AG09319 (cell line): ENCODE data around the gene NOM1.
"Not testable (repeated sequence)": the region's sequence is repeated elsewhere in the genome, so short reads cannot be mapped to it uniquely, and the experiment has no call there.

Experiments used
- DNase-seq: peaks from one replicate; pipeline ENCODE4 v3.0.0-alpha.2; 2010; ENCODE audit warnings: low read depth; ENCODE audit errors: extremely low read depth
- TF ChIP-seq, protein P1 (sequence below): IDR thresholded peaks from 2 replicates; pipeline ENCODE4 v1.5.1; 2011; ENCODE audit warnings: low read depth, mild to moderate bottlenecking, inconsistent platforms, low read length, moderate library complexity

Gene NOM1

DNA sequence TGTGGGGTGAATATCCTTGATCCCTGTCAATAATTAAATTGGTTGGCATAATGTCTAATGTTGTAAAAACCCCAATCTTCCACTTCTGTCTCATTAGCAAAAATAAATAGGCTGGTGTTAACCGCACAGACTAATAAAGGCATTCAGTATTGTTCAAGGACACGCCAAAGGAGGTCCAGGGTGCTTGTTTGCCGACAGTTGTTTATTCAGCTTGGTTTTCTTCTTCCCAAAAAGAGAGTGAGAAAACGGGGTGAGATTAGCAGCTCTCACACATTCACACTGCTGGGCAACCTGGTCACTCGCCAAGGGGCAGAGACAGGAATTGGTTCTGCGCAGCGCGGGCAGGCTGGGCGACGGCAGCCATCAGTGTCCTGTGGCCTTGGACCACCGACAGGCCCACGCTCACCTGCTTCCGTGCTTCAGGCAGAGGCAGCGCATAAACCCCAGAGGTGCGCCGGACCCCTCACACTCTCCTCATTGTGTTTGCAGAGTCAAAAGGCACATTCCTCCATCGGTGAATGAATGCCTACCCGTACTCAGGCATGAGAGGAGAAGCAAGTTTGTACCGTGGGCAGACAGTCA lies 30.3 kb upstream of the NOM1 start:
- TF ChIP-seq, protein P1, sequence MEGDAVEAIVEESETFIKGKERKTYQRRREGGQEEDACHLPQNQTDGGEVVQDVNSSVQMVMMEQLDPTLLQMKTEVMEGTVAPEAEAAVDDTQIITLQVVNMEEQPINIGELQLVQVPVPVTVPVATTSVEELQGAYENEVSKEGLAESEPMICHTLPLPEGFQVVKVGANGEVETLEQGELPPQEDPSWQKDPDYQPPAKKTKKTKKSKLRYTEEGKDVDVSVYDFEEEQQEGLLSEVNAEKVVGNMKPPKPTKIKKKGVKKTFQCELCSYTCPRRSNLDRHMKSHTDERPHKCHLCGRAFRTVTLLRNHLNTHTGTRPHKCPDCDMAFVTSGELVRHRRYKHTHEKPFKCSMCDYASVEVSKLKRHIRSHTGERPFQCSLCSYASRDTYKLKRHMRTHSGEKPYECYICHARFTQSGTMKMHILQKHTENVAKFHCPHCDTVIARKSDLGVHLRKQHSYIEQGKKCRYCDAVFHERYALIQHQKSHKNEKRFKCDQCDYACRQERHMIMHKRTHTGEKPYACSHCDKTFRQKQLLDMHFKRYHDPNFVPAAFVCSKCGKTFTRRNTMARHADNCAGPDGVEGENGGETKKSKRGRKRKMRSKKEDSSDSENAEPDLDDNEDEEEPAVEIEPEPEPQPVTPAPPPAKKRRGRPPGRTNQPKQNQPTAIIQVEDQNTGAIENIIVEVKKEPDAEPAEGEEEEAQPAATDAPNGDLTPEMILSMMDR: no peak
- DNase-seq: no peak

DNA sequence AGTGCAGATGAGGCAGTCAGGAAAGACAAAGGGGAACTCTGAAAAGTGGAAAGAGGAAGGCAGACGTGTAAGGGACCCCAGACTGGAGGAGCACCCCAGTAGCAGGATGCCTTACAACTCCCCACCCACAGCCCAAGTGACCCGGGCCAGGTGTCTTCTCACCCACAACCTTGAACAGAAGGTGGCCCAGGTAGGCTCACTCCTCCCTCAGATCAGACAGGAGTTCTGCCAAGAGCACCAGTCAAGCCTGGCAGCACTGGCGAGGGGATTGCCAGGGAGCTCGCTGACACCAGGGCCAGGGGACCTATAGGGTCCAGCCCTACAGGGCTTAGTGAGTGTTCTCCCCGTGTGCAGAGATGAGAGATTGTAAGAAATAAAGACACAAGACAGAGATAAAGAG lies 29.4 kb upstream of the NOM1 start:
- TF ChIP-seq, protein P1: no peak
- no peak for DNase-seq

DNA sequence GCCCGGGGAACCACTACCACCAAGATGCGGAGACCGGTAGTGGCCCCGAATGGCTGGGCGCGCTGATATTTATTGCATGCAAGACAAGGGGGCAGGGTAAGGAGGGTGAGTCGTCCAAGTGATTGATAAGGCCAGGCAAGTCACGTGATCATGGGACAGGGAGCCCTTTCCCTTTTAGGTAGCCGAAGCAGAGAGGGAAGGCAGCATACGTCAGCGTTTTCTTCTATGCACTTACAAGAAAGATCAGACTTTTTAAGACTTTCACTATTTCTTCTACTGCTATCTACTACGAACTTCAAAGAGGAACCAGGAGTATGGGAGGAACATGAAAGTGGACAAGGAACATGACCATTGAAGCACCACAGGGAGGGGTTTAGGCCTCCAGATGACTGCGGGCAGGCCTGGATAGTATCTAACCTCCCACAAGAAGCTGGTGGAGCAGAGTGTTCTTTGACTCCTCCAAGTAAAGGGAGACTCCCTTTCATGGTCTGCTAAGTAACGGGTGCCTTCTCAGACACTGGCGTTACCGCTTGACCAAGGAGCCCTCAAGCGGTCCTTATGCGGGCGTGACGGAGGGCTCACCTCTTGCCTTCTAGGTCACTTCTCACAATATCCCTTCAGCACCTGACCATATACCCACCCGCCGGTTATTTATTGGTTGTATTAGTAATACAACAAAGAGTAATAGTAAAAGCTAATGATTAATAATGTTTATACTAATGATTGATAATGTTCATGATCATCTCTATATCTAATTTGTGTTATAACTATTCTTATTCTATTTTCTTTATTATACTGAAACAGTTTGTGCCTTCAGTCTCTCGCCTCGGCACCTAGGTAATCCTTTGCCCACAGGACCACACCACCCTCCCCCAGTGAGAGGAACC lies 28.8 kb upstream of the NOM1 start:
- not testable (repeated sequence) for DNase-seq

DNA sequence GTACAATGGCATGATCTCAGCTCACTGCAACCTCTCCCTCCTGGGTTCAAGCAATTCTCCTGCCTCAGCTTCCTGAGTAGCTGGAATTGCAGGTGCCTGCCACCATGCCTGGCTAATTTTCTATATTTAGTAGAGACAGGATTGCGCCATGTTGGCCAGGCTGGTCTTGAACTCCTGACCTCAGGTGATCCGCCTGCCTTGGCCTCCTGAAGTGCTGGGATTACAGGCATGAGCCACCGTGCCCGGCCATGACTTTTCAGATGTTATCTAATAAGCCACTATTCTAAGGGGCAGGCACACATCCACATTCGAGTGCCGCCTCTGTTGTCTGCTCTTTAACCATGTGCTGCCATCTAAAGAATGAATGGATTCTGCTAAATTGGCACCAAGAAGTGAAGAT lies 27.2 kb upstream of the NOM1 start:
- not testable (repeated sequence) for DNase-seq

DNA sequence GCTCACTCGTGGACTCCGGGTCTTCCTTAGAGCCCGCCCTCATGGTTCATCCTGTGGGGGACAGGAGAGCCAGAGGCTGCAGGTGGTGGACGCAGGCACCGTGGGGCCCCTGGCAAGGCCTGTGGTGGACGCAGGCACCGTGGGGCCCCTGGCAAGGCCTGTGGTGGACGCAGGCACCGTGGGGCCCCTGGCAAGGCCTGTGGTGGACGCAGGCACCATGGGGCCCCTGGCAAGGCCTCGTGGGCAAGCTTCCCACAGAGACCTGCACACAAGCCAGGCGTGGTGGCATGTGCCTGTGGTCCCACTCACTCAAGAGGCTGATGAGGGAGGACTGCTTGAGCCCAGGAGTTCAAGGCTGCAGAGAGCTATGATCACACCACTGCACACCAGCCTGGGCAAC lies 23.7 kb upstream of the NOM1 start:
- DNase-seq: not testable (repeated sequence)

DNA sequence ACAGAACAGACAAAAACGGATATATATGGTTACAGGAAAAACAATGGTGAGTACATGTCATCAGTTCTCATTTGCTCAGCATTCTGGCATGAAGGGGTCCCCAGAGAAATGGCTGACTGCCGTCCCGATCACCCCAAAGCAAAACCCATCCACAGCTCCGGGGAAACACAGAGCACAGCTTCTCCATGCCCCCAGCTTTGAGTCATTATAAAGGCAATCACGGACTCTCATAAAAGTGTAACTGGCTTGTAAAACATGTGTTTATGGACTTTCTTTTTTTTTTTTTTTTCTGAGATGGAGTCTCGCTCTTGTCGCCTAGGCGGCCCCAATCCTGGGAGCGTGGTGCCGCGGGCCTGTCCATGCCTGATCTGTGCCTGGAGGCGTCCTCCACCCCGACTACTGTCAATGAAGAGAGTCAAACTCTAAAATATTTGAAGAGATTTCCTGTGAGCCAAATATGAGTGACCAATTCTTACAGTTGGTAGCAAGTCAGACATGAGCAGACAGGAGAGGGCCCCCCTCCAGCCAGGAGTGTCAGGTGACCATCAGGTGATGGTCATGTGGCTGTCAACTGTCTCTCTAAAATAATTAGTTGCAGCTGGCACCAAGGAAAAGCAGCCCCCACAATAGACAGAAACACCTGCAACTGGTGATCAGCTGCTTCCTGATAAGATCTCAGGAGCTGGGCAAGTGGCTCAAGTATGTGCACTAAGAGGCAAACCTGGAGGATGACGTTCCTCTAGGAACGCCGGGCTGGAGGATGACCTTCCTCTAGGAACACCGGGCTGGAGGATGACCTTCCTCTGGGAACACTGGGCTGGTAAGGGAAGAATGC lies 21.7 kb upstream of the NOM1 start:
- no peak for DNase-seq
- TF ChIP-seq, protein P1: no peak

DNA sequence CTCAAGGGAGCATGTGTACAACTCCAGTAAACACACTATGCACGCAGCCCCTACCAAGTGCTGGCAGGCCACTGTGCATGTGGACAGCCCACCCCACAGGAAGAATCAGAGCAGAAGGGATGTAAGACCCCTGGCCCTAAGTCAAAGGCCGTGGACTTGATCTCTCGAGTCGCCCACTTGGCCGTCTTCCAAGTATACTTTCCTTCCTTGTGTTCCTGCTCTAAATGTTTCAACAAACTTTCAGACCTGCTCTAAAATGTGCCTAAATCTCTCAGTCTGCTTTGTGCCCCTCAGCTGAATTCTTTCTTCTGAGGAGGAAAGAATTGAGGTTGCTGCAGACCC lies 21.1 kb upstream of the NOM1 start:
- DNase-seq: no peak
- TF ChIP-seq, protein P1: no peak

DNA sequence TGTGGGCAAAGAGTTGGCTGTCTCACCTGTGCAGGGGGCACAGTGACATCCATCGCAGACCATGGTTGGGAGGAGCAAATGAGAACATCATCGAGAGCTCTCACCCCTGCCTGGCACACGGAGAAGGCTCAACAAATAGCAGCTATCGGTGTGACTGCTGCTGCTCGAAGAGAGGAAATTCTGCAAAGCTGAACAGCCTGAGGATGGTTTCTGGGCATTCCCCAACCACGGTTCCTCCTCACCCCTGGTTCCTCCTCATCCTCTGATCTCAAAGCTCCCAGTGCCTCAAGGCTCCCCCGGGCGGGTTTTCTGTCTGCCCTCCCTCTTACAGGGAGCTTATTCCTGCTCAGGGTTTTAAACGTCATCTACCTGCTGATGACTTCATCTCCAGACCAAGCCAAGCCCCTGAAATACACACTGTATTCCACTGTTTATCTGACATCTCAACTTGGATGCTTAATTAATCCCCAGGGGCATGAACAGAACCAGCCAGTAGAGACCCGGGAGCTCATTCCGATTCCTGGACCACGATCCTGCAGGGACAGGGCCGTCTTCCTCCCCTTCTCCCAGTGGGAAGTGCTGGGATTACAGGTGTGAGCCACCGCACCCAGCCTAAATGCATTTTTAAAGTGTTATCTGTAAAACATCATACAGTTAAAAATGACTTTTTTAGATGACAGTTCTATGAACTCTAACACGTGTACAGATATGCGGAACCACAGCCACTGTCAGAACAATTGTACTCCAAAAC lies 19.5 kb upstream of the NOM1 start:
- TF ChIP-seq, protein P1: no peak
- DNase-seq: no peak
